ENCODE data around the gene TAF9. TPM values are rescaled to one million over a fixed set of nuclear protein-coding genes. Genes with fewer than 3 reads are reported as not detected.

TAF9 gene
- total RNA-seq, 6 experiments from 2014 or later = 15.5 to 33.8 (median 26.0) TPM

Other genes with a start within 250 kb of the TAF9 start
- 1 to 10 TPM; 1.9 to 5.9 (median 3.7) TPM for gene CCNB1, start 202.4 kb downstream of the TAF9 start, total RNA-seq
- gene CENPH, start 179.9 kb downstream of the TAF9 start, total RNA-seq = 1 to 10 TPM in 5 of 6 experiments, under 1 TPM in 1; 0.95 to 3.8 (median 1.1) TPM
- 1 to 10 TPM; 6.0 to 10.0 (median 8.1) TPM for gene CDK7, start 134.6 kb downstream of the TAF9 start, total RNA-seq
- 10 to 100 TPM; 12.8 to 19.3 (median 15.1) TPM for gene CCDC125, start 36.7 kb downstream of the TAF9 start, total RNA-seq
- gene AK6, start within 50 bp of the TAF9 start, total RNA-seq = 10 to 100 TPM; 17.5 to 24.1 (median 21.5) TPM
- gene RAD17, start 298 bp upstream of the TAF9 start, total RNA-seq = 10 to 100 TPM in 2 of 6 experiments, 1 to 10 TPM in 4; 8.4 to 11.5 (median 9.4) TPM
- 10 to 100 TPM; 21.6 to 37.1 (median 26.1) TPM for gene MARVELD2, start 45.6 kb upstream of the TAF9 start, total RNA-seq
- gene OCLN, start 123.3 kb upstream of the TAF9 start, total RNA-seq = 10 to 100 TPM; 28.5 to 73.9 (median 50.8) TPM
- gene GTF2H2C, start 190.7 kb upstream of the TAF9 start, total RNA-seq = 10 to 100 TPM; 11.8 to 17.2 (median 13.4) TPM

Data from right lobe of liver (tissue), 5 donors.